Erythroblast (primary cell): ENCODE measurements around the gene RBM15B.

Source experiments
- GATA1 ChIP-seq: IDR thresholded peaks from 2 replicates; pipeline ENCODE4 v1.6.1; 2011; ENCODE audit warnings: low read depth, mild to moderate bottlenecking, control low read depth, low read length, moderate library complexity
- POLR2A ChIP-seq: IDR thresholded peaks from 2 replicates; pipeline ENCODE4 v1.6.1; 2011; ENCODE audit warnings: mild to moderate bottlenecking, low read length

- no peak for TF ChIP-seq POLR2A
- TF ChIP-seq GATA1, result no peak
Measured at GRCh38 chr3:51391566-51392354, 675 bp downstream of the RBM15B start.
